ENCODE measurements around the gene JMJD4.

JMJD4 gene

GRCh38 chr1:227768640-227769039 is 33.5 kb upstream of the JMJD4 start:
- no peak for DNase-seq (ENCODE audit: low read depth)

GRCh38 chr1:227768125-227768439 is 33.0 kb upstream of the JMJD4 start:
- no peak for DNase-seq (ENCODE audit: low read depth)

- no peak for DNase-seq (ENCODE audit: low read depth)
Measured at GRCh38 chr1:227767401-227768124, 32.5 kb upstream of the JMJD4 start.

GRCh38 chr1:227766653-227767277 is 31.7 kb upstream of the JMJD4 start:
- DNase-seq (ENCODE audit: low read depth) = no peak

- DNase-seq (ENCODE audit: low read depth) = peak; percentile 78
Measured at GRCh38 chr1:227766015-227766634, 31.0 kb upstream of the JMJD4 start.

- no peak for DNase-seq (ENCODE audit: low read depth)
Measured at GRCh38 chr1:227765261-227766014, 30.3 kb upstream of the JMJD4 start.

GRCh38 chr1:227764019-227764391 is 28.9 kb upstream of the JMJD4 start:
- no peak for DNase-seq (ENCODE audit: low read depth)

- DNase-seq (ENCODE audit: low read depth) = no peak
Measured at GRCh38 chr1:227763246-227764018, 28.3 kb upstream of the JMJD4 start.

GRCh38 chr1:227762231-227762911 is 27.3 kb upstream of the JMJD4 start:
- DNase-seq (ENCODE audit: low read depth) = peak; percentile 74

GRCh38 chr1:227761621-227762230 is 26.6 kb upstream of the JMJD4 start:
- no peak for DNase-seq (ENCODE audit: low read depth)

GRCh38 chr1:227760377-227760776 is 25.3 kb upstream of the JMJD4 start:
- DNase-seq (ENCODE audit: low read depth) = no peak

- DNase-seq (ENCODE audit: low read depth) = no peak
Measured at GRCh38 chr1:227759341-227760300, 24.5 kb upstream of the JMJD4 start.

- no peak for DNase-seq (ENCODE audit: low read depth)
Measured at GRCh38 chr1:227758366-227758765, 23.3 kb upstream of the JMJD4 start.

GRCh38 chr1:227757781-227758180 is 22.7 kb upstream of the JMJD4 start:
- no peak for DNase-seq (ENCODE audit: low read depth)

GRCh38 chr1:227756172-227756959 is 21.3 kb upstream of the JMJD4 start:
- no peak for DNase-seq (ENCODE audit: low read depth)

- DNase-seq (ENCODE audit: low read depth) = no peak
Measured at GRCh38 chr1:227754958-227755357, 19.9 kb upstream of the JMJD4 start.

GRCh38 chr1:227753999-227754711 is 19.1 kb upstream of the JMJD4 start:
- no peak for DNase-seq (ENCODE audit: low read depth)
